HG03135 (cell line): Measurements from ENCODE around the gene TENM4.

Experiments
- ATAC-seq: cut with Tn5 transposase; IDR thresholded peaks from one replicate; pipeline ENCODE4 v1.9.1; 2021; ENCODE audit warnings: mild to moderate bottlenecking, moderate library complexity; ENCODE audit not compliant: unreplicated experiment

The TENM4 gene

GRCh38 chr11:79097246-79097875 is 343.5 kb downstream of the TENM4 start:
- ATAC-seq = no peak

- no peak for ATAC-seq
Measured at GRCh38 chr11:79095424-79095823, 345.4 kb downstream of the TENM4 start.

- no peak for ATAC-seq
Measured at GRCh38 chr11:79094616-79095015, 346.2 kb downstream of the TENM4 start.

DNA sequence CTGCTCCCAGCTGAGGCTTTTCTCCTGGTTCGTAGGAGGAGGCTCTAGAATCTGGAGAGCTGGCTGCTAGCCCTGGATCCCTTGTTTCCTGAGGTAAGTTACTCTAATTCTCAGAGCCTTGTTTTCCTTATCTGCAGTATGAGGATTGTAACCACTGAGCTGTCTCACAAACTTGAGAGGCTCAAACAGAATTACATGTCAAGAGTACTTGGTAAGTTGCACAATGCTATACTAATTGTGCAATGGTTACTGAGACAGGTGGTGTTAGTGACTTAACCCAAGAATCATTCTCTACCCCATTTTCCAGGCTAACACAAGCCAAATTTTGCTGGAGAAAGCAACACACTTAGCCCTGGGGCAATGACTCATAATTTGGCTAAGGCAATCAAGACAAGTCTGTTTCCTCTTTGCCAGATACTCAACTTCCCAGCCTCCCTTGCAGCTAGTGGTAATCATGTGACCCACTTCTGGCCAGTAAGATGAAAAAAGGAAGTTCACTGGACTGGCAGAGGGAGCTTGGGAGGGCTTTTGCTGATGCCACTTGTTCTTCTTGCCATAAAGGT is 348.0 kb downstream of the TENM4 start:
- ATAC-seq = no peak

- no peak for ATAC-seq
Measured at GRCh38 chr11:79090191-79090705, 350.6 kb downstream of the TENM4 start.

- ATAC-seq = no peak
Measured at GRCh38 chr11:79089601-79090000, 351.2 kb downstream of the TENM4 start.

GRCh38 chr11:79088967-79089366 is 351.9 kb downstream of the TENM4 start:
- no peak for ATAC-seq

DNA sequence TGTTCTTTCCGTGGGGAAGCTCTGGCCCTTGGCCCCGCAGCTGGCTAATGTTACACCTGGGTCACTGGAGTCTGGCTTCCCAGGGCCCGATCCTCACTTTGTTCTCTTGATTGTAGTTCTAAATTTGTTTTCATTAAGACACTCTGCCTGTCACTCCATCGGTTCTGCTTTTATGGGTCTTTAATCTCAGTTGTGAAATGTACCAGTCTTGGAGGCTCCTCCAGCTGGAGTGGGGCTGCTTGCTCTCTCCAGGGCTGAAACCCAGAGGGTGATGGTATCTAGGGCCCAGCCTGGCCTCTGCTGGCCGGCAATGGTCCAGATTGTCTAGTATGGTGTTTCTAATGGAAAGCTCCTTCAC is 352.9 kb downstream of the TENM4 start:
- ATAC-seq = no peak

GRCh38 chr11:79087238-79087960 is 353.4 kb downstream of the TENM4 start:
- ATAC-seq = no peak

DNA sequence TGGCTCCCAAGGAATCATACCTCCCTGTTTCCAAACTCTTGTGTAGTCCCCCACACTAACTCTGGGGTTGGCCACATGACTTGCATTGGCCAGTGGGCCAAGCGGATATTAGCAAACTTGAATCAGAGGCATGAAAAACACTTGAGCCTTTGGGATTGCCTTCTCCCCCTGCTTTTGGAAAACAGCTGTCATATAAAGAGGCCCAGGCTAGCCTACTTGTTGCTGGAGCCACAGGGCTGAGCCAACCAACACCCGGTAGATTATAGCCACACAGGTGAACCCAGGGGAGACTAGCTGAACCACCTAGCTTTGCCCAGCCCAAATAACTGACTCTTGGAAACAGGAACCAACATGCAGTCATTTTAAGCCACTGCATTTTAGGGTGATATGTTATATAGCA is 354.8 kb downstream of the TENM4 start:
- ATAC-seq = no peak

DNA sequence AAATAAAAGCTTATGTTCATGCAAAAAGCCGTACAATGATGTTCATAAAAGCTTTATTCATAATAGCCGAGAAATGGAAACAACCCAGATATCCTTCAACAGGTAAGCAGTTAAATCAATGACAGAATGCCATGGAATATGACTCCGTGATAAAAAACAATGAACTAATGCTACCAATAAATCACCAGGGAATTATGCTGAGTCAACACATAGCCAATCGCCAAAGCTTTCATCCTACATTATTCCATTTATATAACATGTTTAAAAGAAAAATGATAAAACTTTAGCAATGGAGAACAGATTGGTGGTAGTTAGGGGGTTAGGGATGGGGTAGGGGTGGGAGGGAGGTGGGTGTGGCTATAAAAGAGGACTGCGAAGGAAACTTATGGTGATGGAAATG is 356.4 kb downstream of the TENM4 start:
- ATAC-seq = no peak

DNA sequence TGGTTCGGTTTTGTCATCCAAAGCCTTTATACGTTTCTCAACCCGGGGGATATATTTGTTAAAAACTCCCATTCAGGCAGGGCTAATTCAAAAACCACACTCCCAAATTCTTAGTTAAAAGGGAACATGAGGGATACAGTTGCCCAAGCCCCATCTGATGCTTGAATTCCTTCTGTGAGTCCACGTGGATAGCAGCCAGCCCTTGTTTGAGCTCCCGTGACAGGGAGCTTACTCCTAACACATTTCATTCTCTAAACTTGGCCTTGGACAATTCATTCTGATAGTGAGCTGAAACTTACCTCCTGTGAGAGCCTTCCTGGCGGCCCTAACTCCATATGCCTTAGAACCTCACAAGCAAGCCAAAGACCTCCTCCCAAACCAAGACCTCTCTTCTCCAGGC is 357.5 kb downstream of the TENM4 start:
- ATAC-seq = no peak

- ATAC-seq = no peak
Measured at GRCh38 chr11:79082907-79083306, 357.9 kb downstream of the TENM4 start.

DNA sequence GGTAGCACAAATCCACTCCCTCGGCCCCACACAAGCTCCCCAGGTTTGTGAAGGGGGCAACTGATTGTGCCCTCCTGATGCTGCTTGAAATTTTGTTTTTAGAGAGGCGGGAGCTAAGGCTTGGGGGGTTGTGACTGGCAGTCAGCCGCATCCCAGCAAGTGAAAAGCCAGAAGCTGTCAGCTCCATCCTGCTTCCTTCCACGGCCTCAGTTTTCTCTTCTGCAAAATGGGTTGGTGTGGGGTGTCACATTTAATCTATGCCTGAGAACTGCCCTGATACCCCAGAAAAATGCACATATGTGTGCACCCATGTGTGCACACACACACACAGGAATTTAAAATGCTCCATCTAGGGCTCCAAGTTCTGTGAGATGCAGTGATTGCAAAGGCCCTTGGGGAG is 358.6 kb downstream of the TENM4 start:
- no peak for ATAC-seq

- no peak for ATAC-seq
Measured at GRCh38 chr11:79081471-79082031, 359.3 kb downstream of the TENM4 start.

GRCh38 chr11:79080551-79080950 is 360.3 kb downstream of the TENM4 start:
- ATAC-seq = no peak

GRCh38 chr11:79078999-79079398 is 361.8 kb downstream of the TENM4 start:
- no peak for ATAC-seq

DNA sequence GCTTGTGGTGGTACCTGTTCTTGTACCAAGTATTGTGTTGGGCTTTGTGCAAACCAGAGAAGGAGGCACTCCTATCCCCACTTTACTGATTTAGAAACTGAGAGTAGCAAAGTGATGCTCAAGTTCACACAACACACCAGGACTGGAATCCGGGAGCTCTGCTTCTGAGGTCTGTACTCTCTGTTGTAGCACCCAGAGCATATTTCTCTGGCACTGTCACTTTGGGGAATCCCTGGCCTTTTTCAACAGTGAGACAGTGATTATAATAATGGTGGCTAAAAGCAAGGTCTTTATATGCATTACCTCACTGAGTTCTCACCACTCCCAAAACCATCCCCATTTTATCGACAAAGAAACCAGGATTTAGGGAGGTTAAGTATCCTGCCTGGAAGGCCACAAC is 362.4 kb downstream of the TENM4 start:
- no peak for ATAC-seq

- no peak for ATAC-seq
Measured at GRCh38 chr11:79077702-79078330, 363.0 kb downstream of the TENM4 start.

GRCh38 chr11:79076526-79077115 is 364.2 kb downstream of the TENM4 start:
- no peak for ATAC-seq

GRCh38 chr11:79074547-79074946 is 366.3 kb downstream of the TENM4 start:
- no peak for ATAC-seq
